Stimulated activated CD4-positive, alpha-beta T cell treated with anti-CD3 and anti-CD28 coated beads, Interleukin-4, amount 100 ng/mL, for 48 hours (primary cell): Measurements from ENCODE around the gene STEAP1B.

Experiments
- DNase-seq, 2 donors: peaks; one replicate each; pipeline ENCODE4 v3.0.0-alpha.2; 2020; ENCODE audit warnings: low read depth in 2 of 2

Gene STEAP1B

DNA sequence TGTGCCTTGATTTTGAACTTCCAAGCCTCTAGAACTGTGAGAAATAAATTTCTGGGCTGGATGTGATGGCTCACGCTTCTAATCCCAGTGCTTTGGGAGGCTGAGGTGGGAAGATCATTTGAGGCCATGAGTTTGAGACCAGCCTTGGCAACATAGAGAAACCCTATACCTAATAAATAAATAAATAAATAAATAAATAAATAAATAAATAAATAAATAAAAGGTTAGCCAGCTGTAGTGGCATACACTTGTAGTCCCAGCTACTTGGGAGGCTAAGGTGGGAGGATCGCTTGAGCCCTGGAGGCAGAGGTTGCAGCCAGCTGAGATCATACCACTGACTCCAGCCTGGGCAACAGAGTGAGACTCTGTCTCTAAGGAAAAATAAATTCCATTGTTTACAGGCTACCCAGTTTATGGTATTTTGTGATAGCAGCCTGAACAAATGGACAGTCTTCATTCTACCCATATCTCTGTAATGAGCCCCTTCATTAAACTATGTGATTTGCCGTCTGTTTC is 67.7 kb downstream of the STEAP1B start:
- no peak for DNase-seq

- DNase-seq, result no peak
Observed at GRCh38 chr7:22430457-22430856, 69.5 kb downstream of the STEAP1B start.

- no peak for DNase-seq
Observed at GRCh38 chr7:22429386-22429785, 70.6 kb downstream of the STEAP1B start.

GRCh38 chr7:22427855-22428254 is 72.1 kb downstream of the STEAP1B start:
- no peak for DNase-seq

- no peak for DNase-seq
Observed at GRCh38 chr7:22427104-22427503, 72.9 kb downstream of the STEAP1B start.

DNA sequence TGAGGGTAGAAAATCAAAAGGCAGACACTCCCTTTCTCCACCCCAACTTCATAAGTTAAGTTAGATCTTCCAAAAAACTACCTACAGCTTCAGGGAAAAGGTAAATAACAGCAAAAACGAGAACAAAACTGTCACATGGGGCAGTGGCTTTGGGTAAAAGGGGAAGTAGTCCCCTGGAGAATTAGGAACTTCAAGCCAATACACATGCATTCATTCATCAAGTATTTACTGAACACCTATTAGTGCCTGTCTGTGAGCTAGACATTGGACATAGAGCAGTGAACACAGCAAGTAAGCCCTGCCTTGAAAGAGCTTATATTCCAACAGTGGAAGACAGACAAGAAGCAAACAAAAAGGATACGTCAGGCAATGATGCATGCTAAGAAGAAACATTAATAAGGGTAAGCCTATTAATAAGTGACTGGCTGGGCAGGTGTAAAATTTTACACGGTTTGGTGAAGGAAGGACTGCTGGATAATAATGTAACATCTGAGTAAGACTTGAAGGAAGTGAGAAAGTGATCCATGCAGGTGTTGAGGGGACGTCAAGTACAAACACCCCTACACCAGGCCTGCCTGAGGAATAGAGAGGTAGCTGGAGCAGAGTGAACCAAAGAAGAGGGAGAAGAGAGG is 73.4 kb downstream of the STEAP1B start:
- no peak for DNase-seq

DNA sequence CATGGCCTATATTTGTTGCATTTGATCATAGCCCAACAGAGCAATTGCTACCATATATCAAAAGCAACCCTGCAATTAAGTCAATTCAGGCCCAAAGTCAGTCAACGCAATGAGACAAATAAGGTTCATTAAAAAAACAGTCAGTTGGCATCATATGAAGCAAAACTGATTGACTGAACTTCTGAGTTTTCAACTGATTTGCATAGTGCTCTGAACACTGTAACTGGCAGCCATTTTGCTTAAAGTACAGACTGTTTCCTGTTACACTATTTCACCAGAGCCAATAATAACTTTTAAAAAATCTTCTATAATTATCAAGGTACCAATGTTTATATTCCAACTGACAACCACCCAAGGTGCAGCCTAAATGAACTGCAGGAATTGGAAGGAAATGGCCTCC is 74.6 kb downstream of the STEAP1B start:
- DNase-seq, result no peak

GRCh38 chr7:22422831-22423615 is 77.0 kb downstream of the STEAP1B start:
- no peak for DNase-seq

DNA sequence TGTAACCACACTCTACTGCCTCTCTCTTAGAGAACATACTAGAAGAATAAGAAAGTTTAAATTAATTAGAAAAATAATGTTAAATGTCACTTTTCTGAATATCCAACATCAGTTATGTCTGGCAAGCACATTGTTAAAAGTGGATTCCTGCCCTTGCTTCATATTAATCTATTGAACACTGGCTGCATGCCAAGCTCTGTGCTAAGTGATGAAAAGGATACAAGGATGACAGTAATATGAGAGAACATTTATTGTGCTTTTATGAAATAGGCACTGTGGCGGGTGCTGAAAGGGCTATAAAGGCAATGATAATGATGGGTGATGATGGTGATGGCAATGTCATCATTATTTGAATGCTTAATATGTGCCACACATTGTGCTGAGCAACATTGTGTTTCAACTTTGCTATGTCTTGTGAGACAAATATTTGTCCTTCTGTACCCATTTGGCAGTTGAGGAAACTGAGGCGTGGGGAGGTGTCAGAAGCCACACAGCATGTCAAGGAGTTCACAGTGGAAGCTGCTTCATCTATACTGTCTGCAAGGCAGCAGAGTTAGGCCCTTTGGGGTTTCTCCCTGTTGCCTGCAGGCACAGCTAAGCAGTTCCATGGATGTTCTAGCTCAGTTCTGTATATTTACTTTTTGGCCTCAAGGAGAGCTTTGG is 78.9 kb downstream of the STEAP1B start:
- DNase-seq, result no peak

DNA sequence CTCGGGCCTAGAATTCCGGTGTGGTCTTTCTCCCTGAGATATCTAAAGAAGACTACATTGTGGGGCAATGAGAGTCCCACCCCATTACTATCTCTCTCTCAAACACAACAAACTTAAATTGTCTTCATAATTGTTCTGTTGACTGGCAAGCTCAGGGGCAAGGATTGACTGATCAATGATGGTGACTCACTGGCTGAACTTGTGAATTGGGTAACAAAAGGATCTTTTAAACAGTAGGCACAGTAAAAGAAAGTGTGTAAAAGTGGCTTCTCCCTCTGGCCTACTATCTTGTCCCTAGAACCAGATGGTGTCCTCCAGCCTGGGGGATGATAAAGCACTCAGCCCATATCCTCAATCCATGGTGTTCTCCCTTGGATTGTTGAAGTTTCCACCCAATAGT is 80.0 kb downstream of the STEAP1B start:
- DNase-seq, result no peak

DNA sequence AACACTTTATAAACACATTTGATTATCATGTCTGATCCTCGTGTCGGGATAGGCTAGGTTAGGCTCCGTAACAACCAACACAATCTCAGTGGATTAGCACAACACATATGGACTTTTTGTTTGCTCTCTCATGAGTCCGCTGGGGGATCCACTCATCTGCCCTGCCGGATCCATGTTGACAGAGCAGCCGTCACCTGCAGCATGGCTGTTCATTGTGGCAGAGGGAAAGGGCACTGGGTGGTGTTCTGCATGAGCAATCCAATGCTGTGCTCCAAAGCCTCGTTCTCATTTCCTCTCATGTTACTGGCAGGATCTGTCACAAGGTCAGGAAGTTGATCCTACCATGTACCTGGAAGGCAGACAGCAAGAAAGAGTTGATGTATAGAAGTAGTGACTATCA is 80.5 kb downstream of the STEAP1B start:
- DNase-seq, result no peak

GRCh38 chr7:22418251-22419046 is 81.5 kb downstream of the STEAP1B start:
- DNase-seq, result no peak

GRCh38 chr7:22417841-22418240 is 82.1 kb downstream of the STEAP1B start:
- no peak for DNase-seq

DNA sequence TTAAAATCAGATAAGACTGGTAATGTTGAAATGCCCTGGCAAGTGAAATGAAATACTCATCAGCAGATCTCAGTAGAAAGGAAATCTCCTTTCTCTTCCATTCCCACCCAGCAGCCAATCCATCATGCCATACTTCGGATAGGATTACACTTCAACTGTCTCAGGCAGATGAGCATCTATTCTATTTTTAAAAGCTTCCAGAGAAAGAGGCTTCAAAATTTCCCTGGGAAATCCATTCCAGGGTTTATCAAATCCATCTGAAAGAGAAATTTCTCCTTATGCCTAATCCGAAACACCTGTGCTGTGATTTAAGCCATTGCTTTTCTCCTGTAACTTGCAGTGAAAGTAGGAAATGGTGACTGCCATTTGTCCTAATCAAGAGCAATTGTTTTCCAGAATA is 82.6 kb downstream of the STEAP1B start:
- DNase-seq, result no peak

DNA sequence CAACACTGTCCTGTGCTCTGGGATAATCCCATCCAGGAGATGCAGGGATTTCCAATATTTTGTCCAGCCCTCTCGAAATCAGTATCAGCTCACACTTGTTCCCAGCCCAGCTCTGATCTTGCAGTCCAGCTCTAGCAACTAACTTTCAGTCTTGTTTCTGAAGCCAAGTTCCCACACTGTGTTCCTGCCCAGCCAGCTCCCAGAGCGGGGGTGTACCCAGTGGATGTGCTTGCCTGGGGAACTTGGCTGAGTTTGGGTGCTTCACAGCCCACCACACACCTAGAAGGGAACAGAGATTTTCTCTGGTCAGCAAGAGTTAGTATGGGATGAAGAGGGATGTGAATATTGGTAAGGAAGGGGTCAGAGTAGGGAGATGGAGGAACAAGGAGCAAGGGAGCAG is 85.6 kb downstream of the STEAP1B start:
- no peak for DNase-seq

DNA sequence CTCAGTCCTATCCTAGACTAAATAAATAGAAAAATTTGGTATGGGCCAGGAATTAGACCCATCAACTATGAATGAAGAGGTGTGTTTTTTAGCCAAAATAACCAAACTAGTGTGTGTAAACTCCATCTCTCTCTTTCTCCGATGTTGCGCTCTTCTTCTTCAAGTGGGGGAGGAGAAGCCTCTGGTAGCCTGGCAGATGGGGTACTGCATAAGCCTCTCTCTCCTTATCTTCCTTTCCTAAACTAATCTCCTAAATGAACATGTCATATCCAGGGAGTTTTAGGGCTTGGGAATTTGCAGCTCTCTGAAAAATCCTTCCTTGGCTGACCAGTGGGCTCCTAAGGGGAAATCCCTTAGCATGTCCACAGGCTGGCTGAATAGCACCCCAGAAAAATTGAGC is 86.8 kb downstream of the STEAP1B start:
- DNase-seq, result no peak

DNA sequence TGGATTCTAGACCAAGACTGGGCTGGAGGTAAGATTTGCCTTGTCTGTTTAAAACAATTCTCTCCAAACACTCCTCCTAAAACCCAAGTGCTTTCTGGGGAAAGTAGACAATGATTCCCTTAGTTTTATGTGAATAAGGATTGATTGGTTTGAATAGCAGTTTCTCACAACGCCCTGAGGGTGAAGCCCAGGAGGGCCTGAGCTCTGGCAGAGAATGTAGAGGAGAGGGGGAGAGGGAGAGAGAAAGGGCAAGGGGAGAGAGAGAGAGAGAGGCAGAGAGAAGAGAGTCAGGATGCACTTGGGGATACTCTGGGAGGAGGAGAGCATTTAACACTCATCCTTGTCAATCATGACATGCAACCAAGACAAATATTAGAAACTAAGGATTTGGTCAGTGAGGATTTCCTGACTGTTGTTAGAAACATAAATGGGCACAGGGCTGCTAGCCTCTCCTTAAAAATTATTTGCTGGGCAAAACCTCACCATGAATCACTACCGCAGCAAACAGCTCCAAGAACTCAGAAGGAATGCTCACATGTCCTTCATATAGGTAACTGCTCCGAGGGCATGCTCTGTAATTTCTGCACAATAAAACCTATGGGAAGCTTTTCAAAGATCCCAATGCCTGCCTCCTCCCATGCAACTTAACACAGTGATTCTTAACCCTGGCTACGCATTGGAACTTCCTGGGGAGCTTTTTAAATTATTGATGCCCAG is 87.9 kb downstream of the STEAP1B start:
- DNase-seq, result no peak

GRCh38 chr7:22406715-22407114 is 93.3 kb downstream of the STEAP1B start:
- no peak for DNase-seq

DNA sequence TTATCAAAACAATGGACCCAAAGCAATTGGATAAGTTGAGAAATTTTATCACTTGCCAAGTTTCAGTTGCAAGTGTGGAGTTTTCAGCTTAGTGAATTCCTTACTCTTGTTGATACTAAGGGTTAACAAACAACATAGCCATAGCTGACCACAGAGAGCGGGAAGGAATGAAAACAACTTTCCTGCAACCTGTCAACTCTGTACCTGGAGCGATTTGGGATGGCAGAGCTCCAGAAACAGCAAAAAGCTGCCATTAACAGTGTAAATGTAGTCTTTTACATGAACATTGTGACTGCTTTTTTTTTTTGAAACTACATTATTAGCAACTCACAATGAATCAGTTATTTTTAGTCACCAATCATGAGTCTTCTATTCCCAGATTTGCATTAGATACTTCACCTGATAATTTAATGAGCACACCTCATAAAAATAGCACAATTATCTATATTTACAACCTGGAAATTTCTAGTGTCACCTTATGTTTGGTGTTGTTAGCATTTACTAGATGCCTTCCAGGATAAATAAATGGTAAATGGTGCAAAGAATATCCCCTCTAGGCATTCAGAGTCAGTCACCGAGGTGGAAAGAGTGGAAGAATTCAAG is 95.5 kb downstream of the STEAP1B start:
- DNase-seq, result no peak

DNA sequence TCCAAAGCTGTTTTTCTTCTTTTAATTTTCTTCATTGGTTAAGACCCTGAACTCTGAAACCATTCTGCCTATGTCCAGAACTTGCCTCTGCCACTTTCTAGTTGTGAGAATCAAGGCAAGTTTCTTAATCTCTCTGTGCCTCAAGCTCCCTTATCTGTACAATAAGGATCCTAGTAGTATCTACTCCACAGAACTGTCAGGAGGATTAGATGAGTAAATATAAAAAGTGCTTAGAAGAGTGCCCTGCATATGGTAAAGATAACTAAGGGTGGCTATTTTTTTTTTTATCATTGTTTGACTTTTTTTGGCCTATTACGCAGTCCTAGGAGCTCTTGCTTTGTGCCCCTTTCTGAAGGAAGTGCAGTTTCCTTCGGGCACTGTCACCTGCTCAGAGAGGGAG is 96.6 kb downstream of the STEAP1B start:
- DNase-seq, result no peak

GRCh38 chr7:22402250-22402649 is 97.7 kb downstream of the STEAP1B start:
- DNase-seq, result no peak
